RWPE2 (cell line): ENCODE measurements around the gene CDH4.

Source experiments
- ATAC-seq: fragments of 200-7000 bp; cut with Tn5 transposase; 3 replicates; pipeline ENCODE4 v1.9.1; 2021; ENCODE audit warnings: low read depth
- DNase-seq: peaks from one replicate; pipeline ENCODE4 v3.0.0-alpha.2; 2020; ENCODE audit warnings: low spot score
- H3K27ac ChIP-seq: fragments of 450-650 bp; 2 replicates; pipeline ENCODE4 v1.5.1; 2017; ENCODE audit warnings: mild to moderate bottlenecking; ENCODE audit not compliant: poor library complexity, severe bottlenecking
- H3K27me3 ChIP-seq: fragments of 250-450 bp; sonication (Bioruptor Pico); 2 replicates; pipeline ENCODE4 v1.5.1; 2021; ENCODE audit warnings: mild to moderate bottlenecking, moderate library complexity; ENCODE audit not compliant: insufficient read depth, poor library complexity, severe bottlenecking
- H3K36me3 ChIP-seq: fragments of 250-450 bp; sonication (Bioruptor Pico); 2 replicates; pipeline ENCODE4 v1.5.1; 2020; ENCODE audit warnings: low read depth, mild to moderate bottlenecking, moderate library complexity
- H3K4me1 ChIP-seq: fragments of 250-450 bp; sonication (Bioruptor Pico); 2 replicates; pipeline ENCODE4 v1.5.1; 2021; ENCODE audit warnings: mild to moderate bottlenecking, moderate library complexity; ENCODE audit not compliant: insufficient read depth, poor library complexity, severe bottlenecking
- H3K4me3 ChIP-seq: fragments of 250-450 bp; sonication (Bioruptor Pico); 2 replicates; pipeline ENCODE4 v1.5.1; 2021; ENCODE audit warnings: mild to moderate bottlenecking, moderate library complexity; ENCODE audit not compliant: severe bottlenecking
- H3K9me3 ChIP-seq: fragments of 250-450 bp; sonication (Bioruptor Pico); 2 replicates; pipeline ENCODE4 v1.5.1; 2021; ENCODE audit warnings: mild to moderate bottlenecking, moderate library complexity; ENCODE audit not compliant: severe bottlenecking
- TF ChIP-seq, protein P1 (sequence below): fragments of 450-650 bp; IDR thresholded peaks from one replicate; pipeline ENCODE4 v1.5.1; 2017; ENCODE audit warnings: mild to moderate bottlenecking, moderate library complexity; ENCODE audit not compliant: poor library complexity, severe bottlenecking

CDH4 gene

GRCh38 chr20:61458146-61458746, 206.2 kb downstream of the CDH4 start:
- TF ChIP-seq, protein P1, sequence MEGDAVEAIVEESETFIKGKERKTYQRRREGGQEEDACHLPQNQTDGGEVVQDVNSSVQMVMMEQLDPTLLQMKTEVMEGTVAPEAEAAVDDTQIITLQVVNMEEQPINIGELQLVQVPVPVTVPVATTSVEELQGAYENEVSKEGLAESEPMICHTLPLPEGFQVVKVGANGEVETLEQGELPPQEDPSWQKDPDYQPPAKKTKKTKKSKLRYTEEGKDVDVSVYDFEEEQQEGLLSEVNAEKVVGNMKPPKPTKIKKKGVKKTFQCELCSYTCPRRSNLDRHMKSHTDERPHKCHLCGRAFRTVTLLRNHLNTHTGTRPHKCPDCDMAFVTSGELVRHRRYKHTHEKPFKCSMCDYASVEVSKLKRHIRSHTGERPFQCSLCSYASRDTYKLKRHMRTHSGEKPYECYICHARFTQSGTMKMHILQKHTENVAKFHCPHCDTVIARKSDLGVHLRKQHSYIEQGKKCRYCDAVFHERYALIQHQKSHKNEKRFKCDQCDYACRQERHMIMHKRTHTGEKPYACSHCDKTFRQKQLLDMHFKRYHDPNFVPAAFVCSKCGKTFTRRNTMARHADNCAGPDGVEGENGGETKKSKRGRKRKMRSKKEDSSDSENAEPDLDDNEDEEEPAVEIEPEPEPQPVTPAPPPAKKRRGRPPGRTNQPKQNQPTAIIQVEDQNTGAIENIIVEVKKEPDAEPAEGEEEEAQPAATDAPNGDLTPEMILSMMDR, result no peak
- ATAC-seq (no peak), DNase-seq (peak; percentile 72)
- H3K4me1 ChIP-seq, result no peaks in the 10 kb centered on the region
- H3K27ac ChIP-seq, result no peak overlapping the region
- H3K9me3 ChIP-seq, result no peaks in the 10 kb centered on the region
- H3K27me3 ChIP-seq, result no peaks in the 10 kb centered on the region
- no peaks in the 10 kb centered on the region for H3K36me3 ChIP-seq
- no peak overlapping the region for H3K4me3 ChIP-seq

DNA sequence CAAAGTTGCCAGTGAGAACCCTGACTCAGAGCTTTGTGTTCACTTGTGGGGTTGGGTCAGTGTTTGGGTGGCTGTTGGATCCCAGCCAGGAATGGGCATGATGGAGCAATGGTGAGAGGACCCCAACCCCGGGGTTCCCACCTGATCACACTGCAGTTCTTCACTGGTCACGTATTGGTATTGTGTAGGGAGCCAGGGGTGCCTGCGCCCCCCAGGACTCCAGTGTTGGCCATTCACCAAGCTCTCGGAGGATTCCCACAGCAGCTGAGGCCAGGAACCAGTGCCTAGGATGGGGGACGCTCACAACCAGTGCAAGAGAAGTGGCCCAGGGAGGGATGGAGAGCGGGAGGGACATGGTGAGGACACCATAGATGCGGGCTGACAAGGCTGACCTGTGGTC, 207.2 kb downstream of the CDH4 start:
- TF ChIP-seq, protein P1, result no peak
- DNase-seq, result peak; percentile 74
- Histone ChIP-seq H3K36me3 (no peaks in the 10 kb centered on the region), H3K9me3 (no peaks in the 10 kb centered on the region), H3K4me1 (no peaks in the 10 kb centered on the region), H3K4me3 (no peak overlapping the region), H3K27ac (no peak overlapping the region), H3K27me3 (no peaks in the 10 kb centered on the region)
- ATAC-seq, result no peak

DNA sequence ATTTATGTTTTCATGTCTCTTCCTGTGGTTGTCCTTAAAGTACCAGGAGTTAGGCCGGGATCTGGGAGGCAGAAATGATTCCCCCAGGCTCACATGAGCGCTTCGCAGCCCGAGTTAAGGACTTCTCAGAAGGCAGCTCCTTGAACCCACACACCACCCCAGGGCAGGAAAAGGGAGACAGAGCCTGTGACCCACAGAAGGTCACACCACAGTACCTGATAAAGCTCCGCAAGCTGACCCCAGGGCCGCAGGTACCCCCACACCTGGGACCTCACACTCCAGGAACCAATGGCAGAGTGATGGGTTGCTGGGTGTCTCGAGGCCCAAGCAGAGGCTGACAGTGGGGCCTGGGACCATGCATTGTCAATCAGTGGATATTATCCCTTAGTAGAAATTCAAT, 207.6 kb downstream of the CDH4 start:
- Histone ChIP-seq H3K27ac (no peak overlapping the region), H3K36me3 (no peaks in the 10 kb centered on the region), H3K9me3 (no peaks in the 10 kb centered on the region), H3K4me3 (no peak overlapping the region), H3K27me3 (no peaks in the 10 kb centered on the region), H3K4me1 (no peaks in the 10 kb centered on the region)
- TF ChIP-seq, protein P1, result no peak
- ATAC-seq (no peak), DNase-seq (peak; percentile 76)

DNA sequence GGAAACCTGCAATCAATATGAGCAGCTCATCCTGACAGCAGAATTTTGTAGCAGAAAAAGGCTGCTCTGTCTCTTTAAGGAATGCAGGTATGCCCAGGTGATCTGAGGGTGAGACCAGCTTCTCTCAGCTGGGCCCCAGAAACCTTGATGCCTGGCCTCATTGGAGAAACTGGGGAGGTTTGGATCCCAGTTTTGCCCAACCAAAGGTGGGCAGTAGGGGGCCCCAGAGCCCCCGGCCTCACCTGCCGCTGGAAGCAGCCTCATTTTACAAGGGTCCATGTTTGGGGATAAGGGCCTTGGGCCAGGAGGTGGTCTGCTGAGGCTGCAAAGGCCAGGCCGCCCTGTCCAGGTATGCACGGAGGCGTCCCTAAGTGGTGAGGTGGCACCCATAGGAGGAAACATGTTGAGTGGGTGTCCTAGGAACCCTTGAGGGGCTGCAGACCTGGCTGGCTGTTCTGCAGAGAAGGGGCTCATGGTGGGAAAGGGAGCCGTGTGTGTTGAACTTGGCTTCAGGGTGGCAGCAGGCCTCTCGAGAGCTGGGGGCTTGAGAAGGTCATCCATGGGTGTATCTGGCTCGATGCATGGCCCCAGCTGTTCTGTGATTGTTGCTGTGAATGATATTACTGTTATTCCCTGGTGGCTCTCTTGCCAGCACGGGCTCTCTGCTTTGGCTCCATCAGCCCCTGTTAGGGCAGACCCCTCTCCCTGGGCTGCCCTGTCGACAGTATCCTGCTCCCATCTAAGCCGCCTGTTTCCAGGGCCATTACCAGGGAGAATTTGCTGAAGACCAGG, 208.4 kb downstream of the CDH4 start:
- H3K36me3 ChIP-seq, result no peaks in the 10 kb centered on the region
- no peaks in the 10 kb centered on the region for H3K4me1 ChIP-seq
- H3K9me3 ChIP-seq, result no peaks in the 10 kb centered on the region
- no peak overlapping the region for H3K27ac ChIP-seq
- no peaks in the 10 kb centered on the region for H3K27me3 ChIP-seq
- TF ChIP-seq, protein P1, result no peak
- ATAC-seq, result no peak
- H3K4me3 ChIP-seq, result no peak overlapping the region
- peak; percentile 74 for DNase-seq

GRCh38 chr20:61461461-61461860, 209.4 kb downstream of the CDH4 start:
- Histone ChIP-seq H3K27ac (no peak overlapping the region), H3K36me3 (no peaks in the 10 kb centered on the region), H3K27me3 (no peaks in the 10 kb centered on the region), H3K4me3 (no peak overlapping the region), H3K9me3 (no peaks in the 10 kb centered on the region), H3K4me1 (no peaks in the 10 kb centered on the region)
- DNase-seq (no peak), ATAC-seq (no peak)
- TF ChIP-seq, protein P1, result no peak
